Colon (tissue), 2 donors: ENCODE results near the gene FEN1.

ENCODE experiments used
- FAIRE-seq: peaks from 2 replicates; lab custom pipeline; 2012; peaks lifted over from hg19 to GRCh38; lab: Jason Lieb, UNC
- donor health status: control.
- donor health status: control.

The FEN1 gene

GRCh38 chr11:61844909-61845565 lies 52.3 kb downstream of the FEN1 start:
- no peak for FAIRE-seq

GRCh38 chr11:61846362-61847020 lies 53.8 kb downstream of the FEN1 start:
- no peak for FAIRE-seq
